KMS-11 (cell line): ENCODE data around the gene CRHR2.
"Not testable (repeated sequence)": the region's sequence is repeated elsewhere in the genome, so short reads cannot be mapped to it uniquely, and the experiment has no call there.

Experiments used
- H2AFZ ChIP-seq: fragments of 200-600 bp; sonication (generic); 2 replicates; pipeline ENCODE4 v1.6.1; 2016; ENCODE audit warnings: antibody characterized with exemption, mixed run types, low read depth
- H3K27ac ChIP-seq: fragments of 200-600 bp; sonication (generic); 2 replicates; pipeline ENCODE4 v1.6.1; 2016; ENCODE audit warnings: mild to moderate bottlenecking, mixed run types
- H3K27me3 ChIP-seq: fragments of 200-600 bp; sonication (generic); 2 replicates; pipeline ENCODE4 v1.6.1; 2017; ENCODE audit warnings: mild to moderate bottlenecking, low read depth, mixed run types, moderate library complexity; ENCODE audit not compliant: insufficient read depth
- H3K36me3 ChIP-seq: fragments of 200-600 bp; sonication (generic); 2 replicates; pipeline ENCODE4 v1.6.1; 2017; ENCODE audit warnings: mild to moderate bottlenecking, mixed run types; ENCODE audit not compliant: insufficient read depth
- H3K4me1 ChIP-seq: fragments of 200-600 bp; sonication (generic); 2 replicates; pipeline ENCODE4 v1.6.1; 2016; ENCODE audit warnings: mild to moderate bottlenecking, low read depth, mixed run types; ENCODE audit not compliant: poor library complexity, severe bottlenecking
- H3K4me2 ChIP-seq: fragments of 200-600 bp; sonication (generic); 2 replicates; pipeline ENCODE4 v1.7.0; 2016; ENCODE audit warnings: mild to moderate bottlenecking, mixed run types
- H3K4me3 ChIP-seq: fragments of 200-600 bp; sonication (generic); IDR thresholded peaks from 2 replicates; pipeline ENCODE4 v1.6.1; 2017; ENCODE audit warnings: low read depth, low read length, mixed read lengths; ENCODE audit not compliant: insufficient read depth
- H3K79me2 ChIP-seq: fragments of 200-600 bp; sonication (generic); 2 replicates; pipeline ENCODE4 v1.6.1; 2016; ENCODE audit warnings: low read depth, mixed run types; ENCODE audit not compliant: insufficient read depth
- H3K9ac ChIP-seq: fragments of 200-600 bp; sonication (generic); 2 replicates; pipeline ENCODE4 v1.6.1; 2016; ENCODE audit warnings: mild to moderate bottlenecking, mixed run types
- H4K20me1 ChIP-seq: fragments of 200-600 bp; sonication (generic); 2 replicates; pipeline ENCODE4 v1.6.1; 2016; ENCODE audit warnings: mild to moderate bottlenecking, mixed run types; ENCODE audit not compliant: insufficient read depth
- TF ChIP-seq, protein P1 (sequence below): fragments of 200-600 bp; sonication (generic); conservative IDR thresholded peaks from 2 replicates; pipeline ENCODE4 v1.6.1; 2017; ENCODE audit warnings: low read depth, mild to moderate bottlenecking, antibody characterized with exemption, low read length, moderate library complexity, mixed read lengths

The CRHR2 gene

GRCh38 chr7:30645661-30646060 is 36.6 kb downstream of the CRHR2 start:
- Histone ChIP-seq H3K4me1 (no peaks in the 10 kb centered on the region), H3K4me3 (no peak overlapping the region), H3K9ac (no peak overlapping the region), H3K36me3 (no peaks in the 10 kb centered on the region), H3K27me3 (no peaks in the 10 kb centered on the region), H3K79me2 (no peaks in the 10 kb centered on the region), H3K4me2 (no peak overlapping the region), H2AFZ (no peak overlapping the region), H4K20me1 (no peaks in the 10 kb centered on the region), H3K27ac (no peak overlapping the region)
- TF ChIP-seq, protein P1, sequence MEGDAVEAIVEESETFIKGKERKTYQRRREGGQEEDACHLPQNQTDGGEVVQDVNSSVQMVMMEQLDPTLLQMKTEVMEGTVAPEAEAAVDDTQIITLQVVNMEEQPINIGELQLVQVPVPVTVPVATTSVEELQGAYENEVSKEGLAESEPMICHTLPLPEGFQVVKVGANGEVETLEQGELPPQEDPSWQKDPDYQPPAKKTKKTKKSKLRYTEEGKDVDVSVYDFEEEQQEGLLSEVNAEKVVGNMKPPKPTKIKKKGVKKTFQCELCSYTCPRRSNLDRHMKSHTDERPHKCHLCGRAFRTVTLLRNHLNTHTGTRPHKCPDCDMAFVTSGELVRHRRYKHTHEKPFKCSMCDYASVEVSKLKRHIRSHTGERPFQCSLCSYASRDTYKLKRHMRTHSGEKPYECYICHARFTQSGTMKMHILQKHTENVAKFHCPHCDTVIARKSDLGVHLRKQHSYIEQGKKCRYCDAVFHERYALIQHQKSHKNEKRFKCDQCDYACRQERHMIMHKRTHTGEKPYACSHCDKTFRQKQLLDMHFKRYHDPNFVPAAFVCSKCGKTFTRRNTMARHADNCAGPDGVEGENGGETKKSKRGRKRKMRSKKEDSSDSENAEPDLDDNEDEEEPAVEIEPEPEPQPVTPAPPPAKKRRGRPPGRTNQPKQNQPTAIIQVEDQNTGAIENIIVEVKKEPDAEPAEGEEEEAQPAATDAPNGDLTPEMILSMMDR: no peak

DNA sequence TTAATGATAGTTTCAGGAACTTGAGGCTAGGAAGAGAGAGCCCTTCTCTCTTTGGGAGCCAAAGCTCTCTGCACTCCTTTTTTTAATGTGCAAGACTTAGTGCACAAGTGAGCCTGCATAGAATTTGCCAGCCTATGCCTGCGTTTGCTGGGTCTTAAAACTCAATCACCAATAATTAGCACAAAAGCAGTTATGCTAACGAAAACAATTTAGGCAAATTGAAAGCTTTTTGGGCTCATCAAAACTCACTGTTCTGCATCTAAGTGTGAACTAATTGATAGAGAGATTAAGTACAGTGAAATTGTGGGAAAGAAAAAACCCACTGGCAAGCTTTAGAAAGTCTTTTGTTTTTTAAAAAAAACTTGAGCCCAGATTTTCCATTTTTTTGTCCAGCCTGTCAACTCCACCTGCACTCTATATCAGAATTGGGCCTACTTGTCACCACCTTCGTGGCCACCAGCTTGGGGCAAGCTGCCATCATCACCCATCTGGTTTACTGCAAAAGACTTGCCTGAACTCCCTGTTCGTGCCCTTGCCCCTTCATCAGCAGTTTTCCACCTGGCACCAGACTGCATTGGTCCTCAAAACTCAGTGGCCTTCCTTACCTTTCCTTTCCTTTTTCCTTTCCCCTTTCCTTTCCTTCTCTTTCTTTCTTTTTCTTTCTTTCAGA is 37.8 kb downstream of the CRHR2 start:
- no peaks in the 10 kb centered on the region for H3K79me2 ChIP-seq
- H3K4me3 ChIP-seq: no peak overlapping the region
- H3K27me3 ChIP-seq: no peaks in the 10 kb centered on the region
- H3K4me1 ChIP-seq: no peaks in the 10 kb centered on the region
- no peaks in the 10 kb centered on the region for H3K36me3 ChIP-seq
- H3K9ac ChIP-seq: no peak overlapping the region
- H4K20me1 ChIP-seq: no peaks in the 10 kb centered on the region
- TF ChIP-seq, protein P1: no peak
- H3K4me2 ChIP-seq: no peak overlapping the region
- H2AFZ ChIP-seq: no peak overlapping the region
- no peak overlapping the region for H3K27ac ChIP-seq

- Histone ChIP-seq H3K36me3 (no peaks in the 10 kb centered on the region), H3K27me3 (no peaks in the 10 kb centered on the region), H3K79me2 (no peaks in the 10 kb centered on the region), H4K20me1 (no peaks in the 10 kb centered on the region), H3K4me1 (no peaks in the 10 kb centered on the region), H3K4me3 (no peak overlapping the region), H3K27ac (no peak overlapping the region), H2AFZ (no peak overlapping the region), H3K4me2 (no peak overlapping the region), H3K9ac (no peak overlapping the region)
- TF ChIP-seq, protein P1: no peak
Measured at GRCh38 chr7:30642789-30643188, 39.5 kb downstream of the CRHR2 start.

- H3K9ac ChIP-seq, H3K27ac ChIP-seq, H3K4me3 ChIP-seq, H3K36me3 ChIP-seq, H3K79me2 ChIP-seq, H4K20me1 ChIP-seq, H3K4me2 ChIP-seq, H3K27me3 ChIP-seq, H2AFZ ChIP-seq, H3K4me1 ChIP-seq: not testable (repeated sequence)
Measured at GRCh38 chr7:30642322-30642721, 39.9 kb downstream of the CRHR2 start.

DNA sequence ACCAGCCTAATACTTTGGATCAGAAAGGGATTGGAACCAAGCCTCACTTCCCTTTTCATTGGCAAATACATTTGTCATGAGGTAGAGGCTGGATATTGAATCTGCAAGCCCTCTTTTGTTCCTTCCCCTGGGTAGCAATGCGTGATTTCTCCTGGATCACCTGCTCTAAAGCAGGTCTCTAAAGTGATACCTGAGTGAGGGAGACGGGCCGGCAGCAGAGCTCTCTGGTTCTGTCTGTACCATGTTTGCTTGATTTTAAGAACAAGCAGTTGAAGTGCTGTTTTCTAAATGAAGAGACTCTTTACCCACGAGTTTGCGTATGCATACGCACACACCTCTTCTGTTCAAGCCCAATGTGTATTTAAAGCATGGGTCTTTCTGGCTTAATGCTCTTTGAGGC is 46.5 kb downstream of the CRHR2 start:
- peaks cover 2% of the 10 kb centered on the region for H3K4me1 ChIP-seq
- H2AFZ ChIP-seq: no peak overlapping the region
- no peaks in the 10 kb centered on the region for H3K79me2 ChIP-seq
- TF ChIP-seq, protein P1: no peak
- H3K4me3 ChIP-seq: no peak overlapping the region
- H4K20me1 ChIP-seq: no peaks in the 10 kb centered on the region
- H3K27me3 ChIP-seq: no peaks in the 10 kb centered on the region
- H3K36me3 ChIP-seq: peaks cover 7% of the 10 kb centered on the region; the same call in 1 of the 2 replicates
- H3K27ac ChIP-seq: no peak overlapping the region
- H3K9ac ChIP-seq: no peak overlapping the region
- H3K4me2 ChIP-seq: no peak overlapping the region
